Prostate gland (tissue), 2 donors: ENCODE measurements around the gene TBC1D5. TPM values are rescaled to one million over a fixed set of nuclear protein-coding genes. Genes with fewer than 3 reads are reported as not detected.
"Not testable (repeated sequence)": the region's sequence is repeated elsewhere in the genome, so short reads cannot be mapped to it uniquely, and the experiment has no call there.

Source experiments
- DNase-seq: peaks from one replicate; pipeline ENCODE4 v3.0.0-alpha.2; 2019; ENCODE audit warnings: low spot score
- H3K27ac ChIP-seq, 2 donors: fragments of 200-600 bp; sonication (generic); 2 replicates each; pipeline ENCODE4 v1.5.1; 2017 to 2019
- H3K27me3 ChIP-seq: fragments of 200-600 bp; sonication (generic); replicated peaks from 2 replicates; pipeline ENCODE4 v1.5.1; 2019; ENCODE audit not compliant: insufficient read depth
- H3K36me3 ChIP-seq, 2 donors: fragments of 200-600 bp; sonication (generic); 1 replicate in 1 of 2; 2 replicates in 1 of 2; pipeline versions ENCODE4 v1.5.1 to v1.8.1; 2017 to 2019
- H3K4me1 ChIP-seq: fragments of 200-600 bp; sonication (generic); replicated peaks from 2 replicates; pipeline ENCODE4 v1.5.1; 2019
- H3K4me3 ChIP-seq, 2 donors: fragments of 200-600 bp; sonication (generic); 2 replicates each; pipeline ENCODE4 v1.5.1; 2017 to 2019
- H3K9me3 ChIP-seq: fragments of 200-600 bp; sonication (generic); 2 replicates; pipeline ENCODE4 v1.5.1; 2017
- CTCF ChIP-seq, 4 experiments: fragments of 200-600 bp in 2 of 4; fragments of 450-650 bp in 2 of 4; sonication (generic) in 2 of 4; IDR thresholded peaks; 1 replicate in 3 of 4; 2 replicates in 1 of 4; pipeline ENCODE4 v1.5.1; 2016 to 2019; ENCODE audit warnings: antibody characterized with exemption in 4 of 4, mild to moderate bottlenecking in 2 of 4, moderate library complexity in 2 of 4
- POLR2A ChIP-seq: fragments of 450-650 bp; IDR thresholded peaks from one replicate; pipeline ENCODE4 v1.6.1; 2016; ENCODE audit warnings: antibody characterized with exemption, mild to moderate bottlenecking
- POLR2AphosphoS5 ChIP-seq: sonication (generic); formaldehyde crosslinking; IDR thresholded peaks from one replicate; pipeline ENCODE4 v1.6.1; 2017; ENCODE audit warnings: antibody characterized with exemption
- WGBS: methylation state at CpG from one replicate; pipeline ENCODE4 v1.1.5; 2018; 5-methylcytosine and 5-hydroxymethylcytosine counted together
- intact Hi-C: fragments of 100-400 bp; cut with DNase I; formaldehyde crosslinking; loops from one replicate; pipeline ENCODE4 v1.14.2; 2022
- total RNA-seq, 2 donors: library from RNA; depleted of rRNA; stranded (reverse); fragments of >200 nt; gene quantifications; one replicate each; pipeline ENCODE4 v1.1.0, GENCODE V29; 2016

The TBC1D5 gene
- total RNA-seq, 2 donors from 2014 or later: 64.8 to 99.2 TPM

- 84% methylated on average over 1 of the region's 1 CpG for WGBS
- Histone ChIP-seq H3K36me3 (no peaks in the 10 kb centered on the region), H3K9me3 (no peaks in the 10 kb centered on the region), H3K4me3 (no peak overlapping the region), H3K4me1 (no peaks in the 10 kb centered on the region), H3K27me3 (no peaks in the 10 kb centered on the region), H3K27ac (no peak overlapping the region)
- intact Hi-C loops: no loop called here
- TF ChIP-seq POLR2AphosphoS5: no peak
- DNase-seq: no peak
These were observed 86.2 kb downstream of the TBC1D5 start for GRCh38 chr3:17656264-17656663.

- 50% methylated on average over 2 of the region's 2 CpGs for WGBS
- intact Hi-C loops: no loop called here
- no peak for DNase-seq
- no peaks in the 10 kb centered on the region for H3K27me3 ChIP-seq
- no peak overlapping the region for H3K27ac ChIP-seq
- no peak overlapping the region for H3K4me3 ChIP-seq
- no peaks in the 10 kb centered on the region for H3K9me3 ChIP-seq
- no peaks in the 10 kb centered on the region for H3K4me1 ChIP-seq
- no peaks in the 10 kb centered on the region for H3K36me3 ChIP-seq
- no peak for TF ChIP-seq POLR2A
These were observed 86.7 kb downstream of the TBC1D5 start for GRCh38 chr3:17655743-17656142.

GRCh38 chr3:17649748-17650147, 92.7 kb downstream of the TBC1D5 start:
- H3K4me3 ChIP-seq, DNase-seq, H3K27ac ChIP-seq, H3K27me3 ChIP-seq, H3K4me1 ChIP-seq, H3K36me3 ChIP-seq, H3K9me3 ChIP-seq: not testable (repeated sequence)
- intact Hi-C loops: loop anchor here (10.0 kb wide), 1 partner anchor 195 kb away; no protein-coding TSS in a partner anchor
- 96% methylated on average over 4 of the region's 4 CpGs for WGBS

GRCh38 chr3:17648630-17649355, 93.6 kb downstream of the TBC1D5 start:
- not testable (repeated sequence) for H3K4me3 ChIP-seq, H3K9me3 ChIP-seq, H3K27me3 ChIP-seq, H3K4me1 ChIP-seq, H3K27ac ChIP-seq, DNase-seq, H3K36me3 ChIP-seq
- intact Hi-C loops: loop anchor here (10.0 kb wide), 1 partner anchor 196 kb away; no protein-coding TSS in a partner anchor
- 96% methylated on average over 8 of the region's 8 CpGs for WGBS

- 43% methylated on average over 4 of the region's 4 CpGs for WGBS
- peak; percentile 27 for DNase-seq
- intact Hi-C loops: loop anchor here (10.0 kb wide), 1 partner anchor 200 kb away; no protein-coding TSS in a partner anchor
These were observed 97.2 kb downstream of the TBC1D5 start for GRCh38 chr3:17645074-17645698.

GRCh38 chr3:17643691-17644090, 98.7 kb downstream of the TBC1D5 start:
- DNase-seq: no peak
- no peaks in the 10 kb centered on the region for H3K9me3 ChIP-seq
- intact Hi-C loops: loop anchor here (10.0 kb wide), 1 partner anchor 201 kb away; no protein-coding TSS in a partner anchor
- H3K36me3 ChIP-seq: no peaks in the 10 kb centered on the region
- no peak for TF ChIP-seq POLR2A
- no peak for TF ChIP-seq POLR2AphosphoS5
- TF ChIP-seq CTCF (IDR thresholded peaks at IDR 0.05): no peak
- H3K4me3 ChIP-seq: no peak overlapping the region
- H3K27ac ChIP-seq: no peak overlapping the region
- no peaks in the 10 kb centered on the region for H3K27me3 ChIP-seq
- WGBS: 65% methylated on average over 4 of the region's 4 CpGs
- H3K4me1 ChIP-seq: no peaks in the 10 kb centered on the region

More at GRCh38 chr3:17645074-17645698, 97.2 kb downstream of the TBC1D5 start:
- no peak overlapping the region for H3K27ac ChIP-seq
- TF ChIP-seq POLR2AphosphoS5: no peak
- TF ChIP-seq CTCF (IDR thresholded peaks at IDR 0.05): peak in 3 of 4 experiments; percentile 45 to 70 (median 60)
- no peak for TF ChIP-seq POLR2A
- no peak overlapping the region for H3K4me3 ChIP-seq
- H3K4me1 ChIP-seq: no peaks in the 10 kb centered on the region
- no peaks in the 10 kb centered on the region for H3K27me3 ChIP-seq
- H3K36me3 ChIP-seq: no peaks in the 10 kb centered on the region
- no peaks in the 10 kb centered on the region for H3K9me3 ChIP-seq
